Adipocyte (in vitro differentiated cells): Measurements from ENCODE around the gene ZFPM1.

Experiments used
- DNase-seq: peaks from one replicate; pipeline ENCODE4 v3.0.0-alpha.2; 2015; ENCODE audit warnings: low read depth
- H3K27me3 ChIP-seq: replicated peaks from 2 replicates; pipeline ENCODE4 v1.7.0; 2013; ENCODE audit warnings: mild to moderate bottlenecking, low read length, moderate library complexity; ENCODE audit not compliant: control insufficient read depth, insufficient read depth
- H3K36me3 ChIP-seq: 2 replicates; pipeline ENCODE4 v1.7.0; 2013; ENCODE audit warnings: low read length, mild to moderate bottlenecking, moderate library complexity; ENCODE audit not compliant: control insufficient read depth, insufficient read depth, severe bottlenecking
- H3K4me1 ChIP-seq: 2 replicates; pipeline ENCODE4 v1.7.0; 2013; ENCODE audit warnings: mild to moderate bottlenecking, low read length, moderate library complexity; ENCODE audit not compliant: control insufficient read depth, insufficient read depth
- H3K4me3 ChIP-seq: 2 replicates; pipeline ENCODE4 v1.7.0; 2013; ENCODE audit warnings: mild to moderate bottlenecking, low read length, moderate library complexity
- H3K9ac ChIP-seq: 2 replicates; pipeline ENCODE4 v1.7.0; 2013; ENCODE audit warnings: mild to moderate bottlenecking, low read length, moderate library complexity
- H3K9me3 ChIP-seq: 2 replicates; pipeline ENCODE4 v1.7.0; 2013; ENCODE audit warnings: mild to moderate bottlenecking, low read length, moderate library complexity; ENCODE audit not compliant: control insufficient read depth

Gene ZFPM1

DNA sequence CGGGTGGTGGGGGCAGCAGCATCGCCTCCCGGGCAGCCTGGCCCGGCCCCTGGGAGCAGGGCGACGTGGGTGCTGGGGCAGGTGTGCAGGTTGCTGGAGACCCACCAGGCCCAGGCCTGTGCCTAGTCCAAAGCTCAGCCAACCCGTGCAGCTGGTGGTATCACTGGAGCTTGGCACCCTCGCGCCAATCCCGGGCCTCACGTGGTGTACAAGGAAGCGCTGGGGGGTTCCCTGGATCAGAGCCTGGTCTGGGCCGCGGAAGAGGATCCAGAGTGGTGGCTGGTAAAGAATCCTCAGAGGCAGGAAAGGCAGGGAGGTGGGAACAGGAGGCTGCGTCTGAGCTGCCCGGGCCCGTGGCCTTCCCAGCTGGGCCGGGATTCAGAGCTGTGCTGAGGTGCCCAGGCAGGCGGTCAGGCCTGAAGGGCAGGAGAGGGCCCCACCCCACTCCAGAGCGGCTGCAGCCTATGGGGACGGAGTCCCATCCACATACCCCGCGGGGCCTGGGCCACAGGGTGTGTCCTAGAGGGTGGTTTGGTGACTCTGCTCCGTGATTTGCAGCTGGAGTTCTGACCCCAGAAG, 36.2 kb downstream of the ZFPM1 start:
- Histone ChIP-seq H3K4me3 (no peak overlapping the region), H3K27me3 (no peaks in the 10 kb centered on the region), H3K36me3 (no peaks in the 10 kb centered on the region), H3K9ac (no peak overlapping the region), H3K9me3 (no peaks in the 10 kb centered on the region), H3K4me1 (no peaks in the 10 kb centered on the region)
- DNase-seq = no peak

DNA sequence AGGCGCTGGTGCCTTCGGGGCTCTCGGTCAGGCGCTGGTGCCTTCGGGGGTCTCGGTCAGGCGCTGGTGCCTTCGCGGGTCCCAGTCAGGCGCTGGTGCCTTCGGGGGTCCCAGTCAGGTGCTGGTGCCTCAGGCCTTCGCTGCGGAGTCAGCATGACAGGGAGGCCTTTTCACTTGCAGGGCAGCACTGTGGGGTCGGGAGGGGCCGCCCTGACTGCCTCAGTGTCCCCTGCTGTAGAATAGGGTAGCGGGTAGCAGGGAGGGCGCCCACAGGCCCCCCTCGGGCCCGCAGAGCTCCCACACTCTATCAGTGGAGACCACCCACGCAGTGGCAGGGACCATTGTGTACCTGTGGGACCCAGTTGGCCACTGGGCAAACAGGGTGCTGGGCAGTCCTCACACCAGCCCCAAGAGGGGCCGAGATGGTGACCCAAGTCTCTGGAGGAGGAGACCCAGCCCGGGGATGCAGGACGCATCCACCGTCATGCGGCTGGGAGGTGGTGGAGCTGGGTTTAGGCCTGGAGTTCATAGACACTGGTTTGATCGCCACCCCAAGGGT, 38.0 kb downstream of the ZFPM1 start:
- no peaks in the 10 kb centered on the region for H3K4me1 ChIP-seq
- DNase-seq = no peak
- H3K9ac ChIP-seq = no peak overlapping the region
- no peaks in the 10 kb centered on the region for H3K9me3 ChIP-seq
- no peaks in the 10 kb centered on the region for H3K27me3 ChIP-seq
- H3K36me3 ChIP-seq = no peaks in the 10 kb centered on the region
- H3K4me3 ChIP-seq = no peak overlapping the region

DNA sequence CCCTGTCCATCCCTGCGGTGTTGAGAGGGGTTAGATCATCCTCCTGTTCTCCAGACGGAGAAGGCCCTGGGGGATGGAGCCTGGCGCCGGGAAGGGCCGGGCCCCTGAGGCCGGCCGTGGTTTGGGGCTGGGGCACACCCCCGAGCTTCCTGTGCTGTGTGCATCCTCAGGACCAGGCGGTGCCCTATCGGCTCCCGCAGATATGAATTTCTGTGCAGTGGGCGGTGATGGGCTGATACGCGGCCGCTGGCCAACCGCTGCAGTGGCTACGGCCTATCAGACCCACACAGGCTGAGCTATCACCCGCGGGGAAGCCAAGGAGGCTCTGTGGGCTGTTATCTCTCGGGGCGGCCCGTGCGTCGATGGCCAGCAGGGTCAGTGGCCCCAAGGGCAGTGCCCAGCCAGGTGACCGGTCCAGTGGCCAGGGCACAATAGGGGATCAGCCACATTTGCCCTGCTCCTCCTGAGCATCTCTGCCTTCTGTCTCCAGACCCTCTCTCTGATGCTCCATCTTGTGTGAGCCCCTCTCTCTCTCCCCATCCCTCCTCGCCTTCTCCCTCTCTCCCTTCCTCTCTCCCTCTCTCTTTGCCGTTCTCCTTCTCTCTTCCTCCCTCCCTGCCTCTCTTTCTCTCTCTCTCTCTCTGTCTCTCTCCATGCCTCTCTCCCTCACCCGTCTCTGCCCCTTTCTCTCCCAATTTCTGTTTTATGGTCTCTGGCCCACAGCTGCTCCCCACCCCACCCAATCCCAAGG, 38.7 kb downstream of the ZFPM1 start:
- Histone ChIP-seq H3K36me3 (no peaks in the 10 kb centered on the region), H3K9me3 (no peaks in the 10 kb centered on the region), H3K27me3 (no peaks in the 10 kb centered on the region), H3K9ac (no peak overlapping the region), H3K4me3 (no peak overlapping the region), H3K4me1 (no peaks in the 10 kb centered on the region)
- no peak for DNase-seq

DNA sequence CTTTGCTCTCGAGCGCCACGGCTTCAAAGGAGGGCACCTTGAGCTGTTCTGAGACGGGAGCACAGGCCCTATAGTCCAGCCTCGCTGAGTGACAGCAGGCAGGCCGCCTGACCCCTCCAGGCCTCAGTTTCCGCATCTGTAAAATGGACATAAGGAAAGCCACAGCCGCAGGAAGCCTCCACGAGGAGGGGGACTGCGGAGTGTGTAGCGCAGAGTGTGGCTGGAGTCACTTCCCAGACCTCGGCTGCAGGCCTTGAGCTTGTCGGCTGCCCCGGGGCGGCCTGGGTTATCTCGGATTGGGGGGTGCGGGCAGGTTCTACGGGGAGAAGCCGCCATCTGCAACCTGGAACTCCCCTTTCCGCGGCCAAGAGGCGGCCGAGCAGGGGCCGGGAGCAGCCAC, 40.8 kb downstream of the ZFPM1 start:
- no peaks in the 10 kb centered on the region for H3K27me3 ChIP-seq
- no peaks in the 10 kb centered on the region for H3K4me1 ChIP-seq
- no peaks in the 10 kb centered on the region for H3K9me3 ChIP-seq
- no peaks in the 10 kb centered on the region for H3K36me3 ChIP-seq
- DNase-seq = no peak
- H3K9ac ChIP-seq = no peak overlapping the region
- no peak overlapping the region for H3K4me3 ChIP-seq

DNA sequence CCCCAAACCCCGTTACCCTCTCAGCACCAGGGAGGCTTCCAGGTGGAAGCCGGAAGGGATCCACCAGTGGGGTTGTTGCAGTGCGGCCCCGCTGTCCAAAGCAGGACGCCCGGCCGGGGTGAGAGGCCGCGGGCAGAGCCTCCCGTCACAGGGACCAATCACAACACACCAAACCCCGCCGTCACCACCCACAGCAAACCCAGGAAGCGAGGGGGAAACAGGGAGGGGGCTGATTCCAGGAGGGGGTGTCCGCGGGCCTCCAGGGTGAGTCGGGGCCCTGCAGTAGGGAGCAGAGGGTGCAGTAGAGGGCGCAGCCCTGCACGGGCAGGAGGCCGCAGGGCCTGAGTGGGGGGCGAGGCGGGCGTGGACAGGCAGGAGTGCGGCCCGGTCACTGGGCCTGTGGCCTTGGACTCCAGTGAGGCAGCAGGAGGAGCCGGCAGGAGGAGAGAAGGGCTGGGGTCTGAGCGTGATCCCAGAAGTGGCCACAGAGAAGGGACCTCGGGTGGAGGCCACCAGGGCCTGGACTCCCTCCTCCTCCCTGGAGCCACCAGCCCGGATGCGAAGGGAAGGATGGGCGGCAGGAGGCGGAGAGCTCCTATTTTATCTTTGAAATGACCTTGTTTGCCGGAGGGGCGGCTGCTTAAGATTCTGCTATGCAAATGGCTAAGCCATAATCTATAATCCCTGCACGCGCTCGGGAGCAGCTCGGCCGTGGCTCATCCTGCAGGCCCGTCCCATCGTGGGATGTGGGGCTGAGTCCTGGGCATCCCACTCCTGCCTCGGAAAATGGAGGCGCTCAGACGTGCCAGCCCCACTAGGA, 41.5 kb downstream of the ZFPM1 start:
- Histone ChIP-seq H3K4me3 (no peak overlapping the region), H3K36me3 (no peaks in the 10 kb centered on the region), H3K9ac (no peak overlapping the region), H3K9me3 (no peaks in the 10 kb centered on the region), H3K27me3 (no peaks in the 10 kb centered on the region), H3K4me1 (no peaks in the 10 kb centered on the region)
- DNase-seq = no peak

DNA sequence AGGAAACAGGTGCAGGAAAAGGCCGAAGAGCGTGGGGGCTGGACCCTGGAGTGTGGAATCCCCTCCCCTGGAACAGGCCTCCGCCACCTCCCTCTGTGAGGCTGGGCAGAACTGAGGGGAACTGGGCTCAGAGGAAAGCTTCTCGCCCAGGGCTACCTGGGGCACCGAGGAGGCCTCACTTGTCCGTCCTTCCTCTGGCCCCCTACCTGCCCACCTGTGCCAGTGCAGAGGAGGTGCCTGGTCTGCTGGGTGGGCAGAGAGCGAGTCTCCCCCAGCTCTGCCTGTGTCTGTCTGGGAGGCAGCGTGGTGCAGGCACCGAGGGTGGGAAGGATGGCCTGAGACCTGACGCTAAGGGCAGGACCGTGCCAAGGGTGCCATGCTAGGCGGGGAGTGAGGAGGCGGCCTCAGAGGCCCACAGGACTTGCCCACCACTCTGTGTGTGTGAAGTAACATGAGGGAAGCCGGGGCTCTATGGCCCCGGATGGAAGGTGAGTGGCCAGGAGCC, 42.2 kb downstream of the ZFPM1 start:
- Histone ChIP-seq H3K4me1 (no peaks in the 10 kb centered on the region), H3K9ac (no peak overlapping the region), H3K4me3 (no peak overlapping the region), H3K27me3 (no peaks in the 10 kb centered on the region), H3K36me3 (no peaks in the 10 kb centered on the region), H3K9me3 (no peaks in the 10 kb centered on the region)
- no peak for DNase-seq

DNA sequence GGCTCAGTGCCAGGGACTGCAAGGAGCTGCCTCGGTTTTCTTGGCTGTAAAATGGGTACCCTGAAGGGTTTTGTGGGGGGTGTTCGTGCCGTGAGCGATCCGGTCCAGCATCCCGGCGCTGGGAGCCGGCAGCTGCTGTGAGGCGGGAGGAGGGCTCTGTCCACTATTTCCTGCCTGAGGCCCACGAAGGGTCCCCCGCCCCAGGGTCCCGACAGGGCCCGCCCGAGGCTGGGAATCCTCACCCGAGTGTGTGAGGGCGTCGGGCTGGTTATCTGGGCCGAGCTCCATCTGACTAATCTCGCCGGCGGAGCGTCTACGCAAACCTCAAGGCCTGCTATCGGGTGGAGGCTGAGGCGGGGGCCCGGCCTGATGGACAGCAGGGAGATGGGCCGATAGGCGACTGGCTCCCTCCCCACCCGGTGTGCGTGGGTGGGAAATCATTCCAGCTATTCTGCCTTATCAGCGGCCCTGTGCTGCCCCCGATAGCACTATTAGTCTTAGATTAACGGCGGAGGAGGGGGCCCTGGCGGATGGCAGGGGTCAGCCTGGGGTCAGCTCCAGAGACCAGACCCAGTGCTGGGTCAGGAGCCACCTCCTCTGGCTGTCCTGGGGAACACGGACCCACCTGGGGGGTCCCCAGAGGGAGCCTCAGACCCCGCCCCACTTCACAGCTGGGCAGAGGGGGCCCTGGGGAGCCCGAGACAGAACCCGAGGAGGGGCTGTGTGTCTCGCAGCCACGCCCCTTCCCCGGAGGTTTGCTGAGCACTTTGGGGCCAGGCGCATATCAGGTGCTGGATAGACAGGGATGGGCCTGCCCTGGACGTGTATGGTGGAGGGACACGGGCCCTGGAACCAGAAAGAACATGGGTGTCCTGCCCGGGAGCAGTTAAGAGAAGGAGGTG, 44.7 kb downstream of the ZFPM1 start:
- H3K9me3 ChIP-seq = no peaks in the 10 kb centered on the region
- no peaks in the 10 kb centered on the region for H3K36me3 ChIP-seq
- DNase-seq = no peak
- no peaks in the 10 kb centered on the region for H3K27me3 ChIP-seq
- no peak overlapping the region for H3K4me3 ChIP-seq
- no peaks in the 10 kb centered on the region for H3K4me1 ChIP-seq
- H3K9ac ChIP-seq = no peak overlapping the region

DNA sequence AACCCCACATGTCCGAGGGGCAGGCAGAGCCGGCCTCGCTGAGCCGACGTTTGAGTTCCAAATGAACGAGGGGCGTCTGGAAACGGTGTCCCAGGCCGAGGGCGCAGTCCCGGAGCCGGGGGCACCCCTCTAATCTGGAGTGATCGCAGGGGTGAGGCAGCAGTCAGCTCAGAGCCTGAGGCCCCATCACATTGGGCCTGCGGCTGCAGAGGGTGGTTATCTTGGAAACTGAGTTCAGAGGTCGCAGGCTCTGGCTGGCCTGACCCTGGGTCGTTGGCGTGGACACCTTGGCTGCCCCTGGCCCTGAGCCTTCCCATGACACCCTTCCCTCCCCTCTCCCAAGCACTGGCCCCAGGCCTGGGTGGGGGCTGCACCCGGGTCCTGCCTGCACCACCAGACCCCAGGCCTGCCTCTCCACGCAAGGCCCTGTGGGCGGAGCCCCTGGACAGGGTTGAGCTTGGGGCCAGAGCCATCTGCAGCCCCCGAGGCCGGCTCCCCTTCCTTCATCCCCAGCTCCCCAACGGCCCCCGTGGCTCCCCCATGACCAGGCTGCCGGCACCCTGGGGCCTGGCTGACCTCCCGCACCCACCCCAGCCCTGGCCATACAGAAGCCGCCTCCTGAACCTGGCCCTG, 45.6 kb downstream of the ZFPM1 start:
- Histone ChIP-seq H3K9me3 (no peaks in the 10 kb centered on the region), H3K9ac (no peak overlapping the region), H3K27me3 (no peaks in the 10 kb centered on the region), H3K36me3 (no peaks in the 10 kb centered on the region), H3K4me1 (no peaks in the 10 kb centered on the region), H3K4me3 (no peak overlapping the region)
- no peak for DNase-seq

DNA sequence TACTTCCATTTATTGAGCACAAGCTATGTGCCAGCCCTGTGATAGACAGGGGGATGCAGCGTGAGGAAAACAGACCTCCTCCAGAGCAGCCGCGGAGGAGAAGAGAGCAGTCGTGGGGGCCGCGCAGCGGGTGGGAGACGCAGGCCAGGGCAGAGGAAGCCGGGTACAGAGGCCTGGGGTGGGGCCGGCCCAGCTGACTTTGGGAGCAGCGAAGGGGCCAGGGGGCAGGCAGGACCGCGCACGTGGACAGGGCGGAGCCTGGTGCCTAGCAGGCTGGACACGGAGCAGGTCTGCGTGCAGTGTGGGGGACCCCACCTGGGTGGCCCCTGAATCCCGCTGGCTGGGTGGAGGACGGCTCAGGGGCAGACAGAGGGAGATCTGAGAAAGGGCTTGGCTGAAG, 46.2 kb downstream of the ZFPM1 start:
- DNase-seq = no peak
- H3K9ac ChIP-seq = no peak overlapping the region
- H3K27me3 ChIP-seq = no peaks in the 10 kb centered on the region
- no peaks in the 10 kb centered on the region for H3K9me3 ChIP-seq
- no peaks in the 10 kb centered on the region for H3K4me1 ChIP-seq
- no peak overlapping the region for H3K4me3 ChIP-seq
- no peaks in the 10 kb centered on the region for H3K36me3 ChIP-seq

DNA sequence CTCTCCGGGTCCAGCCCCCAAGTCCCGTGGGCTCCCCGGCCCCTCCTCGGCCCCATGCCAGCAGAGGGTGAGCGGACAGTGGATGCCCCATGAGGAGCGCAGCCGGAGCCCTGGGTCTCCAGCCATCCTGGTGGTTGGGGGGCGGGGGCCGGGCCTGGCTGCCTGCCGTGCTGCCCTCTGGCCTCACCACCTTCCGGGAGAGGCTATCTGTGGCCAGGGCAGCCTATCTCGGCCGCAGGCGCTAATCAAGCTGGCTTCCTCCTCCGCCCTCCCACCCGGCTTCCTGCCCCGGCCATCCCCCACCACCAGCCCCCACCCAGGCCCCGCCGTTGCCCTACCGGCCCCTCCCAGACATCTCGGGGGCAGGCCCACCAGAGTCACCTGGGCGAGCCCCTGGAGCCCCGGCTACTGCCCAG, 46.8 kb downstream of the ZFPM1 start:
- H3K27me3 ChIP-seq = no peaks in the 10 kb centered on the region
- DNase-seq = no peak
- H3K9ac ChIP-seq = no peak overlapping the region
- H3K9me3 ChIP-seq = no peaks in the 10 kb centered on the region
- H3K4me1 ChIP-seq = no peaks in the 10 kb centered on the region
- H3K36me3 ChIP-seq = no peaks in the 10 kb centered on the region
- H3K4me3 ChIP-seq = no peak overlapping the region
